ENCODE data around the gene PHF23.

Gene PHF23

DNA sequence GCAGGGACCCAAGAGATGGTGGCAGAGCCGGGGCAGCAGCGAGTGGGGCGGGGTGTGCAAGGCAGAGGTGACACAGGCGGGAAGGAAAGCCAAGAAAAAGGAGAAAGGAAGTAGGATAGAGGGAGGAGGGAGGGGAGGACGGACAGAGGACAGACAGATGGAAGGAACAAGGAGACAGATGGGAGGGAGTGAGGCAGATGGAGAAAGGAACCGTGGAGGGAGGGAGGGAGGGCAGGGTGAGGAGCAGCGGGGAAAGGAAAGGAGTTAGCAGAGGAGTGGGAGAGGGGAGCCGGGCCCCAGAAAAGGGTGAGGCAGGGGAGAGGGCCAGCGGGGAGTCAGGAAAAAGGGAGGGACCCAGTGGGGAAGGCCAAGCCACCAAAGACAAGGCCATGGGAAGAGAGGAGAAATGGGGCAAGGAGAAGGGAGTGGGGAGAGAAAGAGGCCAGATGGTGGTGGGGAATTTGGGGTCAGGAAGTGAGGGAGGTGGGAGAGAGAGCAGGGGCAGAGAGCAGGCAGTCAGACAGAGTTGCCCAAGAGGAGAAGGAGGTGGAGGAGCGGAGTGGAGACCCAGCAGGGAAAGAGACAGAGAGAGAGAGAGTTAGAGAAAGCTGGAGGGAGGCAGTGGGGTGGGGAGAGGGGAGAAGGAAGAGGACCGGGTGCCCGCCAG is 46.9 kb downstream of the PHF23 start:
- Histone ChIP-seq H3K9me3 (ENCODE audit: control insufficient read depth, low read length) (no peaks in the 10 kb centered on the region), H3K4me1 (ENCODE audit: control insufficient read depth, insufficient read depth, low read length) (no peaks in the 10 kb centered on the region), H3K9ac (ENCODE audit: low read length) (no peak overlapping the region), H3K36me3 (ENCODE audit: control insufficient read depth, insufficient read depth, low read length) (no peaks in the 10 kb centered on the region), H3K27me3 (ENCODE audit: control insufficient read depth, insufficient read depth, low read length) (no peaks in the 10 kb centered on the region), H3K4me3 (ENCODE audit: low read length) (no peak overlapping the region)

DNA sequence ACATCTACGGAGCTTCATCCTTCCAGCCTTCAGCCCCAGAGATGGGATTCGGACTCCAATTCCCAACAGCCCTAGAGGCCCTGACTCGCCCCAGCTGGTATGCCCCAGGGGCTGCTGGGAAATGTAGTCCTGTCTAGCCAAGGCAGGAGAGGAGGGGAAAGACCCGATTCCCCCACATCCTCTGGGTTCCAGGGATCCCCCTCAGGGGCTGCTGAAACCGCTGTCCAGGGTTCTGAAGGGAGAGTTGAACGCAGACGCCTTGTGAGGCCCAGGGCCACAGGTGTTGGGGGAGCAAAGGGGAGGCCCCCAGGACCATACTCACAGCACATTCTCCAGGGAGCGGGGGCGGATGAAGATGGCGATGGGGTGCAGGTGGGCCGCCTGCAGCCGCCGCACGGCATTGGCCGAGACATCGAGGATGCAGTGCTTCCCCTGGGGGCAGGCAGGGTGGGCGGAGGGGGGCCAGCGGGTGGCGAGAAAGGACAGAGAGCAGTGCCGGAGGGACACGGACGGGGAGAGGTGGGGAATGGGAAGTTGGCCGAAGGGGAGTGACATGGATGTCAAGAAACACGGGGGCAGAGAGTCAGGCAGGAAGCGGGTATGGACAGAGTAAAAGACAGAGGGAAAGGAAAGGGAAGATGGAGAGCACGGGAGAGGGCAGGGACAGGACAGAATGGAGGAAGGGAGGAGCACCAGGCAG is 47.5 kb downstream of the PHF23 start:
- no peaks in the 10 kb centered on the region for H3K36me3 ChIP-seq (ENCODE audit: control insufficient read depth, insufficient read depth, low read length)
- H3K9ac ChIP-seq (ENCODE audit: low read length) = no peak overlapping the region
- H3K9me3 ChIP-seq (ENCODE audit: control insufficient read depth, low read length) = no peaks in the 10 kb centered on the region
- no peaks in the 10 kb centered on the region for H3K27me3 ChIP-seq (ENCODE audit: control insufficient read depth, insufficient read depth, low read length)
- H3K4me3 ChIP-seq (ENCODE audit: low read length) = no peak overlapping the region
- no peaks in the 10 kb centered on the region for H3K4me1 ChIP-seq (ENCODE audit: control insufficient read depth, insufficient read depth, low read length)

DNA sequence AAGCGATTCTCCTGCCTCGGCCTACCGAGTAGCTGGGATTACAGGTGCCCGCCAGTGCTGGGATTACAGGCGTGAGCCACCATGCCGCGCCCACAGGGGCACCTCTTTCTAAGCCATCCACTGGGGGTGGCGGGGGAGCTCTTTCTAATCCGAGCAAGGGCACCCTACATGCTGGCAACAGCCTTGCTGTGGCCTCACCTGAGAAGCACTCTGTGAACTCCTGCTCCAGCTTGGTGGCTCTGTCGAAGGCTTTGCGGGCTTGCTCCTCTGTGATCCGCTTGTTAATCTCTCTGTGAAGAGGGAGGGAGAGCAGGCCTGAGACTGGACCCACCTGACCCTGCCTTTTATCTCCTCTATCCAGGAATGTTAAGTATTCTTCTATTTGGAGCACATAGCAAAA is 48.2 kb downstream of the PHF23 start:
- Histone ChIP-seq H3K9ac (ENCODE audit: low read length) (no peak overlapping the region), H3K4me1 (ENCODE audit: control insufficient read depth, insufficient read depth, low read length) (no peaks in the 10 kb centered on the region), H3K4me3 (ENCODE audit: low read length) (no peak overlapping the region), H3K36me3 (ENCODE audit: control insufficient read depth, insufficient read depth, low read length) (no peaks in the 10 kb centered on the region), H3K9me3 (ENCODE audit: control insufficient read depth, low read length) (no peaks in the 10 kb centered on the region), H3K27me3 (ENCODE audit: control insufficient read depth, insufficient read depth, low read length) (no peaks in the 10 kb centered on the region)

DNA sequence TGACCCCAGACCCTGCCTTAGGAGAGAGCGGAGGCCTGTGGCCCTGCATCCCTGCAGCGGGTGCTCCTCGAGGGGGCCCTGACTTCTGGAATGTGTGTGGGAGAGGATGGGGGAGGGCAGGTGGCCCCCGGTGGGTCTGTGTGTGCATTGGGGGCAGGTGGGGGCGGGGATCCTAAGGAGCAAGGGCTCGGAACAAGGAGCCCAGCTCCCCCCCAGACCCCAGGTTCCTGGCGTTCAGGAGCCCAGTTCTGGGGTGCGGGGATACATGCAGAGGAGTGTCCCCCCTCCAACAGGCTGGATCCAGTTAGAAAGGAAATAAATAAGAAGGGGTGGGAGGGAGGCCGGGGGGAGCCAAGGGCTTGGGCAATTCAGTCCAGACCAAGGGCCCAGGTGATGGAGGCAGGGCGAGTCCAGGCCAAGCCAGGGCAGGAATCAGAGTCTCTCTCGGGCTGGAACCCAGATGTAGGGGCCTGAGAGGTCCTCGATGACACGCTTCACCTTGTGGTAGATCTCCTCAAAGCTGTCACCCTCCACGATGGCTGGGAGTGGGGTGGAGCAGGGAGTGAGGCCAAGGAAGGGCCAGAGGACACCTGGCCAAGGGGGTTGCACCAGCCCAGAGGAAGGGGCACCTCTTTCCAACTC is 48.9 kb downstream of the PHF23 start:
- no peaks in the 10 kb centered on the region for H3K4me1 ChIP-seq (ENCODE audit: control insufficient read depth, insufficient read depth, low read length)
- H3K36me3 ChIP-seq (ENCODE audit: control insufficient read depth, insufficient read depth, low read length) = no peaks in the 10 kb centered on the region
- no peaks in the 10 kb centered on the region for H3K9me3 ChIP-seq (ENCODE audit: control insufficient read depth, low read length)
- H3K9ac ChIP-seq (ENCODE audit: low read length) = no peak overlapping the region
- no peaks in the 10 kb centered on the region for H3K27me3 ChIP-seq (ENCODE audit: control insufficient read depth, insufficient read depth, low read length)
- H3K4me3 ChIP-seq (ENCODE audit: low read length) = no peak overlapping the region

DNA sequence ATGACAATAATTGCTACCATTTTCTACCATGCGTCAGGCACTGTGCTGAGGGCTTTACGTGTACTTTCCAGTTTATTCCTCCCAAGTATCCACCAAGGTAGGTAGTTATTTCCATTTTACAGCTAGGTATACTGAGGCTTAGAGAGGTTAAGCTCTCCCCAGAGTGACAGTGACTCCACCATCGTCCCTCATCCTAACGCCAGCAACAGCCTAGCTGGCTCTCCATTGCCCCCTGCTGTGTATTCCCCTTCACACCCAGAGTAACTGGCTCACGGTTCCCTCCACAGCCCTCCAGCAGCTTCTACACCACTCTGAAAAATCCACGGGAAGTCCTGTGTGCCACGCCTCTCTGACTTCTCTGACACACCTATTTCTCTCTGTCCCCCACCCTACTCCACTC is 53.0 kb downstream of the PHF23 start:
- Histone ChIP-seq H3K27me3 (ENCODE audit: control insufficient read depth, insufficient read depth, low read length) (no peaks in the 10 kb centered on the region), H3K4me3 (ENCODE audit: low read length) (no peak overlapping the region), H3K9me3 (ENCODE audit: control insufficient read depth, low read length) (no peaks in the 10 kb centered on the region)

More for the DNA sequence above, 53.0 kb downstream of the PHF23 start:
- Histone ChIP-seq H3K36me3 (ENCODE audit: control insufficient read depth, insufficient read depth, low read length) (no peaks in the 10 kb centered on the region), H3K4me1 (ENCODE audit: control insufficient read depth, insufficient read depth, low read length) (no peaks in the 10 kb centered on the region), H3K9ac (ENCODE audit: low read length) (no peak overlapping the region)
